SK-N-SH (cell line): ENCODE data around the gene MTUS2. TPM values are rescaled to one million over a fixed set of nuclear protein-coding genes. Genes with fewer than 3 reads are reported as not detected.
A peak's percentile ranks its signal among the peaks of the same experiment; 100 is the strongest.

Experiments
- CTCF ChIA-PET: fragments of 300-600, 350-600 bp; formaldehyde crosslinking; extraction: SDS; loops from one replicate; lab custom pipeline; 2021; lab: Yijun Ruan, JAX
- POLR2A ChIA-PET: fragments of 350-600 bp; sonication (Branson Sonifier 250); formaldehyde crosslinking; extraction: SDS; loops from one replicate; lab custom pipeline; 2020; ENCODE audit warnings: antibody characterized with exemption, inconsistent platforms; lab: Yijun Ruan, JAX
- DNase-seq: peaks from one replicate; pipeline ENCODE4 v3.0.0; 2012
- H2AFZ ChIP-seq: fragments of 200-600 bp; sonication (generic); 2 replicates; pipeline ENCODE4 v1.8.1; 2016; ENCODE audit warnings: antibody characterized with exemption, mild to moderate bottlenecking, low read depth
- H3F3A ChIP-seq: fragments of 200-600 bp; sonication (generic); replicated peaks from 2 replicates; pipeline ENCODE3; 2016; ENCODE audit warnings: antibody characterized with exemption, mild to moderate bottlenecking; ENCODE audit not compliant: insufficient read depth
- H3K27ac ChIP-seq, 2 experiments: fragments of 200-500 bp in 1 of 2; fragments of 200-600 bp in 1 of 2; sonication (Bioruptor generic) in 1 of 2; sonication (generic), shearing (Covaris generic) in 1 of 2; 2 replicates each; pipeline versions ENCODE4 v1.5.1 to v1.6.1; 2014 to 2016; ENCODE audit warnings: low read depth in 2 of 2, inconsistent platforms in 1 of 2, low read length in 1 of 2, mild to moderate bottlenecking in 1 of 2, mixed read lengths in 1 of 2
- H3K27me3 ChIP-seq: fragments of 200-600 bp; sonication (generic), shearing (Covaris generic); 2 replicates; pipeline ENCODE4 v1.6.1; 2016; ENCODE audit warnings: mixed run types; ENCODE audit not compliant: insufficient read depth
- H3K36me3 ChIP-seq, 2 experiments: fragments of 200-500 bp in 1 of 2; fragments of 200-600 bp in 1 of 2; sonication (Bioruptor generic) in 1 of 2; sonication (generic) in 1 of 2; replicated peaks in 1 of 2; 2 replicates each; pipeline versions ENCODE3 to v1.5.1; 2014 to 2016; ENCODE audit warnings: low read length in 1 of 2, mild to moderate bottlenecking in 1 of 2; ENCODE audit not compliant: insufficient read depth in 2 of 2, control insufficient read depth in 1 of 2
- H3K4me1 ChIP-seq, 2 experiments: fragments of 200-500 bp in 1 of 2; fragments of 200-600 bp in 1 of 2; sonication (Bioruptor generic) in 1 of 2; sonication (generic), shearing (Covaris generic) in 1 of 2; 2 replicates each; pipeline versions ENCODE4 v1.5.1 to v1.6.1; 2014 to 2016; ENCODE audit warnings: low read depth in 1 of 2, low read length in 1 of 2, mixed run types in 1 of 2; ENCODE audit not compliant: insufficient read depth in 2 of 2, control insufficient read depth in 1 of 2
- H3K4me2 ChIP-seq: fragments of 200-600 bp; sonication (generic), shearing (Covaris generic); 2 replicates; pipeline ENCODE4 v1.6.1; 2017; ENCODE audit warnings: mixed run types
- H3K4me3 ChIP-seq, 2 experiments: fragments of 200-500 bp in 1 of 2; fragments of 200-600 bp in 1 of 2; sonication (Bioruptor generic) in 1 of 2; sonication (generic), shearing (Covaris generic) in 1 of 2; 2 replicates each; pipeline versions ENCODE4 v1.5.1 to v1.8.1; 2014 to 2016; ENCODE audit warnings: low read depth in 2 of 2, inconsistent platforms in 1 of 2, low read length in 1 of 2, mild to moderate bottlenecking in 1 of 2, mixed read lengths in 1 of 2, moderate library complexity in 1 of 2
- H3K79me2 ChIP-seq: fragments of 200-600 bp; sonication (generic); 2 replicates; pipeline ENCODE4 v1.8.1; 2017; ENCODE audit warnings: mild to moderate bottlenecking; ENCODE audit not compliant: insufficient read depth
- H3K9ac ChIP-seq: fragments of 200-600 bp; sonication (generic); 2 replicates; pipeline ENCODE4 v1.6.1; 2017; ENCODE audit warnings: mixed run types
- H3K9me2 ChIP-seq: fragments of 200-600 bp; sonication (generic); 2 replicates; pipeline ENCODE4 v1.6.1; 2017; ENCODE audit warnings: mixed run types
- H3K9me3 ChIP-seq: fragments of 200-600 bp; sonication (generic); 2 replicates; pipeline ENCODE4 v1.6.1; 2017; ENCODE audit warnings: mixed run types, mild to moderate bottlenecking, moderate library complexity
- H4K20me1 ChIP-seq: fragments of 200-600 bp; sonication (generic); 2 replicates; pipeline ENCODE4 v1.6.1; 2017; ENCODE audit warnings: mild to moderate bottlenecking, mixed run types; ENCODE audit not compliant: insufficient read depth
- CHD2 ChIP-seq: fragments of 150-350 bp; IDR thresholded peaks from 2 replicates; pipeline ENCODE4 v1.6.1; 2018; ENCODE audit warnings: low read length; ENCODE audit not compliant: partially characterized antibody
- FOXM1 ChIP-seq: IDR thresholded peaks from 2 replicates; pipeline ENCODE4 v1.4.0; 2012; ENCODE audit warnings: low read depth, mild to moderate bottlenecking
- JUND ChIP-seq: IDR thresholded peaks from 2 replicates; pipeline ENCODE4 v1.4.0; 2012
- MAX ChIP-seq: IDR thresholded peaks from 2 replicates; pipeline ENCODE4 v1.4.0; 2012; ENCODE audit warnings: low read depth
- MXI1 ChIP-seq: IDR thresholded peaks from 2 replicates; pipeline ENCODE4 v1.6.1; 2012; ENCODE audit warnings: mild to moderate bottlenecking, low read depth, low read length, improper control_type of control experiment
- NFIC ChIP-seq: IDR thresholded peaks from 2 replicates; pipeline ENCODE4 v1.4.0; 2012; ENCODE audit warnings: borderline replicate concordance
- SMC3 ChIP-seq: IDR thresholded peaks from 2 replicates; pipeline ENCODE4 v1.6.1; 2012; ENCODE audit warnings: low read depth, low read length, improper control_type of control experiment
- TCF12 ChIP-seq: IDR thresholded peaks from 2 replicates; pipeline ENCODE4 v1.4.0; 2012
- WGBS: methylation state at CpG from one replicate; pipeline ENCODE4 v1.1.6; 2017; ENCODE audit warnings: low lambda C conversion rate; 5-methylcytosine and 5-hydroxymethylcytosine counted together
- polyA plus RNA-seq, 3 experiments: library from polyadenylated mRNA; depleted of rRNA; stranded (reverse); fragments of >200 nt; gene quantifications; 2 replicates each; pipeline ENCODE4 v1.2.3, GENCODE V29; 2012
- TF ChIP-seq, protein P1 (sequence below): fragments of 200-600 bp; sonication (generic); IDR thresholded peaks from 2 replicates; pipeline ENCODE4 v1.6.1; 2017; ENCODE audit warnings: antibody characterized with exemption, mild to moderate bottlenecking, moderate library complexity

Gene MTUS2
- polyA plus RNA-seq, 1 of the 3 experiments (the other 2 are of a cell fraction) = 1.7 TPM

GRCh38 chr13:29103065-29103800 lies 283.1 kb downstream of the MTUS2 start (continued):
- TF ChIP-seq MAX (no peak), FOXM1 (no peak), JUND (no peak), CHD2 (no peak), NFIC (no peak)
- TF ChIP-seq, protein P1, sequence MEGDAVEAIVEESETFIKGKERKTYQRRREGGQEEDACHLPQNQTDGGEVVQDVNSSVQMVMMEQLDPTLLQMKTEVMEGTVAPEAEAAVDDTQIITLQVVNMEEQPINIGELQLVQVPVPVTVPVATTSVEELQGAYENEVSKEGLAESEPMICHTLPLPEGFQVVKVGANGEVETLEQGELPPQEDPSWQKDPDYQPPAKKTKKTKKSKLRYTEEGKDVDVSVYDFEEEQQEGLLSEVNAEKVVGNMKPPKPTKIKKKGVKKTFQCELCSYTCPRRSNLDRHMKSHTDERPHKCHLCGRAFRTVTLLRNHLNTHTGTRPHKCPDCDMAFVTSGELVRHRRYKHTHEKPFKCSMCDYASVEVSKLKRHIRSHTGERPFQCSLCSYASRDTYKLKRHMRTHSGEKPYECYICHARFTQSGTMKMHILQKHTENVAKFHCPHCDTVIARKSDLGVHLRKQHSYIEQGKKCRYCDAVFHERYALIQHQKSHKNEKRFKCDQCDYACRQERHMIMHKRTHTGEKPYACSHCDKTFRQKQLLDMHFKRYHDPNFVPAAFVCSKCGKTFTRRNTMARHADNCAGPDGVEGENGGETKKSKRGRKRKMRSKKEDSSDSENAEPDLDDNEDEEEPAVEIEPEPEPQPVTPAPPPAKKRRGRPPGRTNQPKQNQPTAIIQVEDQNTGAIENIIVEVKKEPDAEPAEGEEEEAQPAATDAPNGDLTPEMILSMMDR = no peak

DNA sequence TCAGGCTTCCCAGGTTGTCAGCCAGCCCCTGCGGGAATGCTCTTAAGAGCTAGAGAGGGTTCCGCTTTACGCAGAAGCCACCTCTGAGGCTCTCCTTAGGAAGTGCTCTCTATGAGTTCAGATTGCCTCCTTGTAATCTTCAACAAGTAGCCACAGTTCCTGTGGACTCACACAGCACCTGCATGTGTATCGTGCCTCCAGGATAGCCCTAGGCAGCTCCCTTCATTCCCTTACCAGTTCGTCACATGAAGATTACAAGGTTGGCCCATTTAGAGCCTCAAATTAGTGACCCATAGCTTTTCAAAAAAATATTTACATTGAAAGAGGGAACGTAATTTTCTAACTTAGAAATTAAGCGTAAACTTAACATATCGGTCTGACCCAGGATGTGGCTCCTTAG lies 284.3 kb downstream of the MTUS2 start:
- CTCF ChIA-PET = interaction anchor here (0.7 kb wide), 1 partner anchor 341 kb away, joined by 3 read pairs; no protein-coding TSS in a partner anchor
- Histone ChIP-seq H3K36me3 (no peaks in the 10 kb centered on the region), H3K4me1 (no peaks in the 10 kb centered on the region), H3K27me3 (peaks cover 7% of the 10 kb centered on the region; the same call in 1 of the 2 replicates), H3K9me3 (no peaks in the 10 kb centered on the region), H3K4me3 (no peak overlapping the region)
- POLR2A ChIA-PET = no interaction called here
- TF ChIP-seq SMC3 (no peak), MXI1 (no peak)
- TF ChIP-seq, all 33 proteins: peak for 0
- Histone ChIP-seq H3F3A (no peaks in the 10 kb centered on the region), H3K4me2 (no peak overlapping the region), H2AFZ (no peak overlapping the region), H3K27ac (no peak overlapping the region), H4K20me1 (no peaks in the 10 kb centered on the region), H3K9ac (no peak overlapping the region), H3K79me2 (no peaks in the 10 kb centered on the region), H3K9me2 (no peaks in the 10 kb centered on the region)
- no peak for DNase-seq
- WGBS = 13% methylated on average over 8 of the region's 8 CpGs

DNA sequence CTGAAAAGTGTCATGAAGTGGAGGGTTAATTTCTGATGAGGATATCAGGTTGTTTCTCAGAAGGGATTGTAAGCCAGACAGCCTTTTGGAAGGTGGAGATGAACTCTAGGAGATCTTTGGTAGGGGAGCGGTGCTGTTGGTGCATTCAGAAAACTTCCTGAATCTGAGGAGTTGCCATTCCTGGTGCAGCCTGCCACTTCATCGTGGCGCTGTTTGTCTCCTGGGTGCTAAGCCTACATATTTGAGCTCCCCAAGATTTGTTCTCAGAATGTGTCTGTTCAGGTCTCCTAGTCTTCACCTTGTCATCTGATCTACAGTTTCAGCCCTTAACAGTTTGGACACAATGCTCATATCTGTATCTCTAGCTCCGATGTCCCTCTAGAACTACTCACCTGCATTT lies 285.6 kb downstream of the MTUS2 start:
- H3K9ac ChIP-seq = no peak overlapping the region
- TF ChIP-seq, protein P1 = peak; percentile 45
- TF ChIP-seq TCF12 = no peak
- POLR2A ChIA-PET = no interaction called here
- H3K4me2 ChIP-seq = no peak overlapping the region
- H3K9me2 ChIP-seq = no peaks in the 10 kb centered on the region
- no peaks in the 10 kb centered on the region for H3K79me2 ChIP-seq
- H3K4me3 ChIP-seq = no peak overlapping the region
- H3K27me3 ChIP-seq = peaks cover 7% of the 10 kb centered on the region; the same call in 1 of the 2 replicates
- H4K20me1 ChIP-seq = no peaks in the 10 kb centered on the region
- peak; percentile 6 for DNase-seq
- H3F3A ChIP-seq = no peaks in the 10 kb centered on the region
- H3K4me1 ChIP-seq = no peaks in the 10 kb centered on the region
- H3K9me3 ChIP-seq = no peaks in the 10 kb centered on the region
- H3K27ac ChIP-seq = no peak overlapping the region
- CTCF ChIA-PET = interaction anchor here (0.8 to 1.6 kb wide), 7 partner anchors 8 to 257 kb away, joined by 3 to 4 read pairs (median 4); no protein-coding TSS in a partner anchor
- WGBS = 14% methylated on average over 4 of the region's 4 CpGs
- H2AFZ ChIP-seq = no peak overlapping the region
- H3K36me3 ChIP-seq = no peaks in the 10 kb centered on the region
